ENCODE measurements around the gene QARS1.

DNA sequence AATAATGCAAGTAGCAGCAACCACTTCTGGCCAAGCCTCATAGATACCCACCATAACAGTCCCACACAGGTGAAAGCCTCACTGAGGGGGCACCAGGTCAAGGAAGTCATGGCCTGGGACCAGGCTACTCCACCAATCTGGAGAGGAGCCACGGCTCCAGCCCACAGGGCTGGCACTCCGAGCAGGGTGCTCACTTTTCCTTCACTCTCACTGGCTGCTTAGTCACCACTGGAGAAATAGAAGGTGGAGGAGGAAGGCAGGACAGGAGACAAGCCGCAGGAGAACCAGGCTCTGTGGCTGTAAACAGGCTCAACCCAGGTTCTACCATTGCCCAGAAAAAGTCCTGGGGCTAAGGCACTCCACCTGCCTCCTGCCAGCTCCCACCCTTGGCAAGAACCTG is 14.9 kb upstream of the QARS1 start:
- TF ChIP-seq, protein P1, sequence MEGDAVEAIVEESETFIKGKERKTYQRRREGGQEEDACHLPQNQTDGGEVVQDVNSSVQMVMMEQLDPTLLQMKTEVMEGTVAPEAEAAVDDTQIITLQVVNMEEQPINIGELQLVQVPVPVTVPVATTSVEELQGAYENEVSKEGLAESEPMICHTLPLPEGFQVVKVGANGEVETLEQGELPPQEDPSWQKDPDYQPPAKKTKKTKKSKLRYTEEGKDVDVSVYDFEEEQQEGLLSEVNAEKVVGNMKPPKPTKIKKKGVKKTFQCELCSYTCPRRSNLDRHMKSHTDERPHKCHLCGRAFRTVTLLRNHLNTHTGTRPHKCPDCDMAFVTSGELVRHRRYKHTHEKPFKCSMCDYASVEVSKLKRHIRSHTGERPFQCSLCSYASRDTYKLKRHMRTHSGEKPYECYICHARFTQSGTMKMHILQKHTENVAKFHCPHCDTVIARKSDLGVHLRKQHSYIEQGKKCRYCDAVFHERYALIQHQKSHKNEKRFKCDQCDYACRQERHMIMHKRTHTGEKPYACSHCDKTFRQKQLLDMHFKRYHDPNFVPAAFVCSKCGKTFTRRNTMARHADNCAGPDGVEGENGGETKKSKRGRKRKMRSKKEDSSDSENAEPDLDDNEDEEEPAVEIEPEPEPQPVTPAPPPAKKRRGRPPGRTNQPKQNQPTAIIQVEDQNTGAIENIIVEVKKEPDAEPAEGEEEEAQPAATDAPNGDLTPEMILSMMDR (IDR thresholded peaks at IDR 0.05) = no peak
- TF ChIP-seq POLR2A (IDR thresholded peaks at IDR 0.05) = no peak

All from lower leg skin (tissue), 3 donors.